CD4-positive, alpha-beta memory T cell (primary cell): ENCODE results near the gene EBF4. TPM values are rescaled to one million over a fixed set of nuclear protein-coding genes. Genes with fewer than 3 reads are reported as not detected.
"Not testable (repeated sequence)": the region's sequence is repeated elsewhere in the genome, so short reads cannot be mapped to it uniquely, and the experiment has no call there.

Source experiments
- CTCF ChIA-PET: fragments of 350-600 bp; sonication (Branson Sonifier 250); formaldehyde crosslinking; loops from one replicate; lab custom pipeline; 2021; ENCODE audit warnings: inconsistent platforms; ENCODE audit not compliant: partially characterized antibody; lab: Charles Lee
- POLR2A ChIA-PET: fragments of 350-600 bp; sonication (Branson Sonifier 250); formaldehyde crosslinking; loops from one replicate; lab custom pipeline; 2021; ENCODE audit not compliant: partially characterized antibody; lab: Charles Lee
- DNase-seq, 5 donors: peaks; one replicate each; pipeline versions ENCODE4 v3.0.0 to v3.0.0-alpha.2; 2020 to 2022; ENCODE audit warnings: mixed read lengths in 1 of 5
- H3K27ac ChIP-seq: one replicate; pipeline ENCODE4 v1.7.0; 2013; ENCODE audit warnings: low read depth, low read length
- H3K27me3 ChIP-seq: 2 replicates; pipeline ENCODE4 v1.7.0; 2013; ENCODE audit warnings: mild to moderate bottlenecking, low read length, moderate library complexity; ENCODE audit not compliant: insufficient read depth
- H3K36me3 ChIP-seq: 2 replicates; pipeline ENCODE4 v1.7.0; 2013; ENCODE audit warnings: mild to moderate bottlenecking, low read length, moderate library complexity; ENCODE audit not compliant: insufficient read depth
- H3K4me1 ChIP-seq: 2 replicates; pipeline ENCODE4 v1.7.0; 2013; ENCODE audit warnings: mild to moderate bottlenecking, low read length, moderate library complexity; ENCODE audit not compliant: insufficient read depth
- H3K4me3 ChIP-seq, 2 donors: one replicate each; pipeline ENCODE4 v1.7.0; 2013; ENCODE audit warnings: low read length in 2 of 2, mild to moderate bottlenecking in 1 of 2
- H3K9me3 ChIP-seq, 2 donors: one replicate each; pipeline ENCODE4 v1.7.0; 2013; ENCODE audit warnings: low read length in 2 of 2, control low read depth in 1 of 2; ENCODE audit not compliant: control insufficient read depth in 1 of 2
- H3K27ac Mint-ChIP-seq, 7 donors: one replicate each; pipeline ENCODE4 v1.8.0; 2020 to 2021; ENCODE audit warnings: mixed read lengths in 7 of 7, mild to moderate bottlenecking in 6 of 7, inconsistent platforms in 3 of 7, moderate library complexity in 3 of 7
- H3K27me3 Mint-ChIP-seq, 2 donors: one replicate each; pipeline ENCODE4 v1.8.0; 2020 to 2021; ENCODE audit warnings: mixed read lengths in 2 of 2
- H3K36me3 Mint-ChIP-seq, 2 donors: one replicate each; pipeline ENCODE4 v1.8.0; 2020 to 2021; ENCODE audit warnings: mixed read lengths in 2 of 2, inconsistent platforms in 1 of 2, mild to moderate bottlenecking in 1 of 2
- H3K4me1 Mint-ChIP-seq, 4 donors: one replicate each; pipeline ENCODE4 v1.8.0; 2020 to 2021; ENCODE audit warnings: mixed read lengths in 4 of 4, mild to moderate bottlenecking in 1 of 4
- H3K4me3 Mint-ChIP-seq, 8 donors: one replicate each; pipeline ENCODE4 v1.8.0; 2020 to 2021; ENCODE audit warnings: mixed read lengths in 8 of 8, mild to moderate bottlenecking in 7 of 8, moderate library complexity in 6 of 8, inconsistent platforms in 3 of 8
- H3K9me3 Mint-ChIP-seq, 8 donors: one replicate each; pipeline ENCODE4 v1.8.0; 2020 to 2021; ENCODE audit warnings: mixed read lengths in 8 of 8, mild to moderate bottlenecking in 5 of 8, inconsistent platforms in 3 of 8, moderate library complexity in 1 of 8
- intact Hi-C: fragments of 100-400 bp; cut with micrococcal nuclease; formaldehyde crosslinking; loops from one replicate; pipeline ENCODE4 v1.15.1; 2023
- polyA plus RNA-seq, 2 donors: library from polyadenylated mRNA; unstranded; fragments of 300-500 nt; fragmentation: Illumina TruSeq; gene quantifications; one replicate each; pipeline ENCODE4 v1.2.3, GENCODE V29; 2021
- total RNA-seq, 2 experiments: library from RNA; stranded (reverse); gene quantifications; one replicate each; pipeline ENCODE4 v1.2.3, GENCODE V29; 2021

Gene EBF4
- total and polyA plus RNA-seq, 4 experiments from 2014 or later: 0.65 to 3.1 (median 2.8) TPM; not detected in 1

GRCh38 chr20:2768632-2769015 lies 76.0 kb downstream of the EBF4 start:
- no peaks in the 10 kb centered on the region for H3K9me3 ChIP-seq
- H3K4me1 Mint-ChIP-seq: peaks cover 0 to 5% (median 0%) of the 10 kb centered on the region in 4 donors
- H3K36me3 Mint-ChIP-seq: no peaks in the 10 kb centered on the region
- no peaks in the 10 kb centered on the region for H3K4me1 ChIP-seq
- no peaks in the 10 kb centered on the region for H3K9me3 Mint-ChIP-seq
- DNase-seq: no peak
- H3K36me3 ChIP-seq: no peaks in the 10 kb centered on the region
- CTCF ChIA-PET: interaction anchor here (1.6 kb wide), 1 partner anchor 15 kb away, joined by 6 read pairs; no protein-coding TSS in a partner anchor
- no peak overlapping the region for H3K4me3 ChIP-seq
- no peak overlapping the region for H3K27ac Mint-ChIP-seq
- POLR2A ChIA-PET: no interaction called here
- H3K27ac ChIP-seq: no peak overlapping the region
- H3K4me3 Mint-ChIP-seq: no peak overlapping the region
- peaks cover 7 to 15% of the 10 kb centered on the region in 2 donors for H3K27me3 Mint-ChIP-seq
- intact Hi-C loops: no loop called here
- H3K27me3 ChIP-seq: no peaks in the 10 kb centered on the region

GRCh38 chr20:2770091-2770490 lies 77.5 kb downstream of the EBF4 start:
- H3K36me3 Mint-ChIP-seq, H3K4me1 Mint-ChIP-seq, H3K4me1 ChIP-seq, H3K27ac Mint-ChIP-seq, H3K9me3 ChIP-seq, H3K4me3 ChIP-seq, POLR2A ChIA-PET, H3K27ac ChIP-seq, H3K36me3 ChIP-seq, H3K27me3 ChIP-seq, H3K4me3 Mint-ChIP-seq, H3K9me3 Mint-ChIP-seq, intact Hi-C loops, DNase-seq: not testable (repeated sequence)
- H3K27me3 Mint-ChIP-seq: peaks cover 7 to 18% of the 10 kb centered on the region in 2 donors
- CTCF ChIA-PET: interaction anchor here (1.6 kb wide), 1 partner anchor 17 kb away, joined by 6 read pairs; no protein-coding TSS in a partner anchor

GRCh38 chr20:2771631-2772080 lies 79.1 kb downstream of the EBF4 start:
- H3K4me1 Mint-ChIP-seq: peaks cover 0 to 5% (median 0%) of the 10 kb centered on the region in 4 donors
- H3K36me3 Mint-ChIP-seq: no peaks in the 10 kb centered on the region
- Histone ChIP-seq H3K27me3 (no peaks in the 10 kb centered on the region), H3K27ac (no peak overlapping the region), H3K4me1 (no peaks in the 10 kb centered on the region), H3K36me3 (no peaks in the 10 kb centered on the region), H3K9me3 (no peaks in the 10 kb centered on the region), H3K4me3 (no peak overlapping the region)
- peaks cover 7 to 18% of the 10 kb centered on the region in 2 donors for H3K27me3 Mint-ChIP-seq
- H3K27ac Mint-ChIP-seq: no peak overlapping the region
- intact Hi-C loops: no loop called here
- CTCF ChIA-PET: no interaction called here
- H3K9me3 Mint-ChIP-seq: peaks cover 0 to 2% (median 0%) of the 10 kb centered on the region in 8 donors
- POLR2A ChIA-PET: no interaction called here
- no peak for DNase-seq
- no peak overlapping the region for H3K4me3 Mint-ChIP-seq

- DNase-seq: no peak
- no peaks in the 10 kb centered on the region for H3K9me3 ChIP-seq
- Mint-ChIP-seq H3K4me3 (no peak overlapping the region), H3K27me3 (peaks cover 9 to 12% of the 10 kb centered on the region in 2 donors), H3K27ac (no peak overlapping the region), H3K9me3 (peaks cover 0 to 2% (median 0%) of the 10 kb centered on the region in 8 donors), H3K4me1 (peaks cover 0 to 5% (median 0%) of the 10 kb centered on the region in 4 donors), H3K36me3 (no peaks in the 10 kb centered on the region)
- H3K27ac ChIP-seq: no peak overlapping the region
- H3K4me1 ChIP-seq: no peaks in the 10 kb centered on the region
- intact Hi-C loops: no loop called here
- no peak overlapping the region for H3K4me3 ChIP-seq
- POLR2A ChIA-PET: no interaction called here
- CTCF ChIA-PET: interaction anchor here (0.9 kb wide), 1 partner anchor 21 kb away, joined by 3 read pairs; no protein-coding TSS in a partner anchor
- H3K36me3 ChIP-seq: no peaks in the 10 kb centered on the region
- no peaks in the 10 kb centered on the region for H3K27me3 ChIP-seq
Measured at GRCh38 chr20:2773812-2774211, 81.2 kb downstream of the EBF4 start.

GRCh38 chr20:2775139-2775538 lies 82.6 kb downstream of the EBF4 start:
- no peaks in the 10 kb centered on the region for H3K27me3 ChIP-seq
- POLR2A ChIA-PET: no interaction called here

GRCh38 chr20:2778602-2779321 lies 86.2 kb downstream of the EBF4 start:
- intact Hi-C loops: no loop called here
- Histone ChIP-seq H3K4me3 (no peak overlapping the region), H3K9me3 (no peaks in the 10 kb centered on the region), H3K27me3 (no peaks in the 10 kb centered on the region), H3K4me1 (no peaks in the 10 kb centered on the region), H3K36me3 (no peaks in the 10 kb centered on the region), H3K27ac (no peak overlapping the region)
- H3K36me3 Mint-ChIP-seq: no peaks in the 10 kb centered on the region
- H3K27me3 Mint-ChIP-seq: peaks cover 16 to 28% of the 10 kb centered on the region in 2 donors
- no peak for DNase-seq
- CTCF ChIA-PET: no interaction called here
- peaks cover 0 to 2% (median 0%) of the 10 kb centered on the region in 8 donors for H3K9me3 Mint-ChIP-seq
- H3K27ac Mint-ChIP-seq: no peak overlapping the region
- no peak overlapping the region for H3K4me3 Mint-ChIP-seq
- H3K4me1 Mint-ChIP-seq: no peaks in the 10 kb centered on the region
- POLR2A ChIA-PET: no interaction called here

More at GRCh38 chr20:2775139-2775538, 82.6 kb downstream of the EBF4 start:
- Mint-ChIP-seq H3K4me1 (peaks cover 0 to 5% (median 0%) of the 10 kb centered on the region in 4 donors), H3K4me3 (no peak overlapping the region), H3K27me3 (peaks cover 5 to 14% of the 10 kb centered on the region in 2 donors), H3K36me3 (no peaks in the 10 kb centered on the region), H3K9me3 (peaks cover 0 to 2% (median 0%) of the 10 kb centered on the region in 8 donors), H3K27ac (no peak overlapping the region)
- H3K9me3 ChIP-seq: no peaks in the 10 kb centered on the region
- H3K4me3 ChIP-seq: no peak overlapping the region
- H3K4me1 ChIP-seq: no peaks in the 10 kb centered on the region
- intact Hi-C loops: no loop called here
- CTCF ChIA-PET: no interaction called here
- no peaks in the 10 kb centered on the region for H3K36me3 ChIP-seq
- H3K27ac ChIP-seq: no peak overlapping the region
- no peak for DNase-seq

- peaks cover 17 to 32% of the 10 kb centered on the region in 2 donors for H3K27me3 Mint-ChIP-seq
- DNase-seq: no peak
- H3K9me3 ChIP-seq: no peaks in the 10 kb centered on the region
- H3K36me3 ChIP-seq: no peaks in the 10 kb centered on the region
- H3K27ac Mint-ChIP-seq: no peak overlapping the region
- ChIA-PET CTCF (interaction anchor here (0.6 kb wide), 1 partner anchor 94 kb away, joined by 3 read pairs; no protein-coding TSS in a partner anchor), POLR2A (no interaction called here)
- H3K4me1 Mint-ChIP-seq: no peaks in the 10 kb centered on the region
- H3K27ac ChIP-seq: no peak overlapping the region
- H3K4me3 ChIP-seq: no peak overlapping the region
- H3K4me3 Mint-ChIP-seq: no peak overlapping the region
- no peaks in the 10 kb centered on the region for H3K27me3 ChIP-seq
- peaks cover 0 to 2% (median 0%) of the 10 kb centered on the region in 8 donors for H3K9me3 Mint-ChIP-seq
- no peaks in the 10 kb centered on the region for H3K36me3 Mint-ChIP-seq
- intact Hi-C loops: no loop called here
- H3K4me1 ChIP-seq: no peaks in the 10 kb centered on the region
Measured at GRCh38 chr20:2780948-2781347, 88.4 kb downstream of the EBF4 start.
